Naive thymus-derived CD4-positive, alpha-beta T cell (primary cell): Measurements from ENCODE around the gene PCDHA4. TPM values are rescaled to one million over a fixed set of nuclear protein-coding genes. Genes with fewer than 3 reads are reported as not detected.
"Not testable (repeated sequence)": the region's sequence is repeated elsewhere in the genome, so short reads cannot be mapped to it uniquely, and the experiment has no call there.

ENCODE experiments used
- ATAC-seq: fragments of 150-1000 bp; cut with Tn5 transposase; 2 replicates; pipeline ENCODE4 v1.10.0; 2021; ENCODE audit warnings: mild to moderate bottlenecking, moderate library complexity
- CTCF ChIA-PET: fragments of 350-600 bp; sonication (Branson Sonifier 250); formaldehyde crosslinking; loops from one replicate; lab custom pipeline; 2021; ENCODE audit warnings: antibody characterized with exemption; lab: Charles Lee
- POLR2A ChIA-PET: fragments of 350-600 bp; sonication (Branson Sonifier 250); formaldehyde crosslinking; loops from one replicate; lab custom pipeline; 2021; ENCODE audit warnings: antibody characterized with exemption, inconsistent platforms; lab: Charles Lee
- DNase-seq, 9 donors: peaks; one replicate each; pipeline versions ENCODE4 v3.0.0 to v3.0.0-alpha.2; 2020 to 2022; ENCODE audit warnings: mixed read lengths in 1 of 9
- H3K27ac ChIP-seq: one replicate; pipeline ENCODE4 v1.7.0; 2013; ENCODE audit warnings: mild to moderate bottlenecking, low read depth, low read length, moderate library complexity
- H3K27me3 ChIP-seq, 2 donors: one replicate each; pipeline ENCODE4 v1.7.0; 2013; ENCODE audit warnings: low read length in 2 of 2, mild to moderate bottlenecking in 2 of 2, moderate library complexity in 2 of 2; ENCODE audit not compliant: control insufficient read depth in 2 of 2, insufficient read depth in 2 of 2
- H3K36me3 ChIP-seq, 3 experiments: 1 replicate in 2 of 3; 2 replicates in 1 of 3; pipeline ENCODE4 v1.7.0; 2013; ENCODE audit warnings: low read length in 3 of 3, mild to moderate bottlenecking in 3 of 3, moderate library complexity in 1 of 3; ENCODE audit not compliant: insufficient read depth in 3 of 3, control insufficient read depth in 2 of 3
- H3K4me1 ChIP-seq, 2 donors: one replicate each; pipeline ENCODE4 v1.7.0; 2013; ENCODE audit warnings: low read length in 2 of 2, mild to moderate bottlenecking in 2 of 2, moderate library complexity in 1 of 2; ENCODE audit not compliant: control insufficient read depth in 2 of 2, insufficient read depth in 2 of 2
- H3K4me3 ChIP-seq: 2 replicates; pipeline ENCODE4 v1.7.0; 2013; ENCODE audit warnings: mild to moderate bottlenecking, low read length
- H3K9me3 ChIP-seq, 3 experiments: 1 replicate in 2 of 3; 2 replicates in 1 of 3; pipeline ENCODE4 v1.7.0; 2013; ENCODE audit warnings: low read length in 3 of 3; ENCODE audit not compliant: control insufficient read depth in 2 of 3
- H3K27ac Mint-ChIP-seq, 9 donors: one replicate each; pipeline ENCODE4 v1.8.0; 2020 to 2022; ENCODE audit warnings: mixed read lengths in 9 of 9, mild to moderate bottlenecking in 8 of 9, moderate library complexity in 5 of 9, inconsistent platforms in 2 of 9
- H3K27me3 Mint-ChIP-seq, 5 donors: one replicate each; pipeline ENCODE4 v1.8.0; 2021 to 2022; ENCODE audit warnings: mixed read lengths in 5 of 5, mild to moderate bottlenecking in 1 of 5
- H3K36me3 Mint-ChIP-seq, 5 donors: one replicate each; pipeline ENCODE4 v1.8.0; 2020 to 2022; ENCODE audit warnings: mixed read lengths in 5 of 5, mild to moderate bottlenecking in 3 of 5, inconsistent platforms in 1 of 5
- H3K4me1 Mint-ChIP-seq, 7 donors: one replicate each; pipeline ENCODE4 v1.8.0; 2020 to 2022; ENCODE audit warnings: mixed read lengths in 7 of 7, mild to moderate bottlenecking in 3 of 7, inconsistent platforms in 1 of 7
- H3K4me3 Mint-ChIP-seq, 10 donors: one replicate each; pipeline ENCODE4 v1.8.0; 2020 to 2022; ENCODE audit warnings: mild to moderate bottlenecking in 10 of 10, mixed read lengths in 10 of 10, moderate library complexity in 6 of 10, inconsistent platforms in 2 of 10
- H3K9me3 Mint-ChIP-seq, 11 donors: one replicate each; pipeline ENCODE4 v1.8.0; 2020 to 2022; ENCODE audit warnings: mixed read lengths in 11 of 11, mild to moderate bottlenecking in 4 of 11, inconsistent platforms in 1 of 11, moderate library complexity in 1 of 11
- intact Hi-C, 2 donors: fragments of 100-400 bp; cut with micrococcal nuclease; formaldehyde crosslinking; loops; one replicate each; pipeline ENCODE4 v1.15.1; 2023
- polyA plus RNA-seq, 2 donors: library from polyadenylated mRNA; unstranded; fragments of 300-500 nt; fragmentation: Illumina TruSeq; gene quantifications; one replicate each; pipeline ENCODE4 v1.2.3, GENCODE V29; 2021
- total RNA-seq, 6 experiments: library from RNA in 5 of 6; stranded (reverse) in 5 of 6; gene quantifications; 1 replicate in 5 of 6; 2 replicates in 1 of 6; pipeline ENCODE4 v1.2.3 and lab custom pipeline; 2021 to 2026

Gene PCDHA4
- total and polyA plus RNA-seq, 7 experiments from 2014 or later: not detected

- ChIA-PET CTCF (no interaction called here), POLR2A (no interaction called here)
- Histone ChIP-seq H3K27me3 (no peaks in the 10 kb centered on the region), H3K4me3 (no peak within 1 kb of the TSS), H3K27ac (no peak within 1 kb of the TSS), H3K4me1 (no peaks in the 10 kb centered on the region), H3K36me3 (no peaks in the 10 kb centered on the region), H3K9me3 (peaks cover 0 to 43% (median 4%) of the 10 kb centered on the region in 3 experiments)
- Mint-ChIP-seq H3K4me3 (no peak within 1 kb of the TSS), H3K27me3 (peaks cover 0 to 53% (median 44%) of the 10 kb centered on the region in 5 donors), H3K4me1 (no peaks in the 10 kb centered on the region), H3K9me3 (peaks cover 8 to 87% (median 43%) of the 10 kb centered on the region in 11 donors), H3K36me3 (peaks cover 0 to 25% (median 7%) of the 10 kb centered on the region in 5 donors), H3K27ac (no peak within 1 kb of the TSS)
- no peak for DNase-seq
- intact Hi-C loops: loop anchor here in 1 of 2 donors (5.0 kb wide), 1 partner anchor 51 kb away; no protein-coding TSS in a partner anchor
- no peak for ATAC-seq
These were observed 5.9 kb upstream of the PCDHA4 start, which contains the start of gene PCDHA3 for GRCh38 chr5:140800816-140801493. PCDHA3 (plus strand) TSS chr5:140801057.

- ATAC-seq (no peak), DNase-seq (no peak)
- Mint-ChIP-seq H3K27me3 (peaks cover 0 to 59% (median 46%) of the 10 kb centered on the region in 5 donors), H3K4me1 (no peaks in the 10 kb centered on the region), H3K4me3 (no peak overlapping the region), H3K36me3 (peaks cover 0 to 26% (median 7%) of the 10 kb centered on the region in 5 donors), H3K9me3 (peaks cover 9 to 88% (median 41%) of the 10 kb centered on the region in 11 donors), H3K27ac (no peak overlapping the region)
- Histone ChIP-seq H3K36me3 (no peaks in the 10 kb centered on the region), H3K4me1 (no peaks in the 10 kb centered on the region), H3K27ac (no peak overlapping the region), H3K4me3 (no peak overlapping the region), H3K9me3 (peaks cover 0 to 43% (median 4%) of the 10 kb centered on the region in 3 experiments), H3K27me3 (peaks cover 0 to 2% of the 10 kb centered on the region in 2 donors)
- intact Hi-C loops: loop anchor here in 1 of 2 donors (5.0 kb wide), 1 partner anchor 51 kb away; no protein-coding TSS in a partner anchor
- CTCF ChIA-PET: no interaction called here
- POLR2A ChIA-PET: no interaction called here
These were observed 5.4 kb upstream of the PCDHA4 start for GRCh38 chr5:140801494-140801841.

GRCh38 chr5:140802381-140802780, 4.5 kb upstream of the PCDHA4 start:
- POLR2A ChIA-PET, H3K4me3 ChIP-seq, H3K4me1 ChIP-seq, H3K4me1 Mint-ChIP-seq, H3K27me3 ChIP-seq, DNase-seq, H3K27ac ChIP-seq, H3K27ac Mint-ChIP-seq, H3K36me3 ChIP-seq, ATAC-seq: not testable (repeated sequence)
- Mint-ChIP-seq H3K4me3 (peak overlapping the region in 1 of 10 donors; percentile 7), H3K36me3 (peaks cover 0 to 27% (median 7%) of the 10 kb centered on the region in 5 donors), H3K9me3 (peaks cover 9 to 89% (median 42%) of the 10 kb centered on the region in 11 donors), H3K27me3 (peaks cover 0 to 62% (median 50%) of the 10 kb centered on the region in 5 donors)
- CTCF ChIA-PET: interaction anchor here (0.6 kb wide), 1 partner anchor 26 kb away, joined by 3 read pairs; no protein-coding TSS in a partner anchor
- intact Hi-C loops: loop anchor here in 1 of 2 donors (5.0 kb wide), 1 partner anchor 50 kb away; no protein-coding TSS in a partner anchor
- H3K9me3 ChIP-seq: peaks cover 0 to 44% (median 4%) of the 10 kb centered on the region in 3 experiments

- peaks cover 0 to 49% (median 4%) of the 10 kb centered on the region in 3 experiments for H3K9me3 ChIP-seq
- Mint-ChIP-seq H3K36me3 (peaks cover 0 to 29% (median 7%) of the 10 kb centered on the region in 5 donors), H3K27me3 (peaks cover 0 to 59% (median 48%) of the 10 kb centered on the region in 5 donors), H3K9me3 (peaks cover 9 to 90% (median 45%) of the 10 kb centered on the region in 11 donors), H3K4me1 (no peaks in the 10 kb centered on the region), H3K27ac (no peak overlapping the region), H3K4me3 (no peak overlapping the region)
- intact Hi-C loops: loop anchor here in 1 of 2 donors (5.0 kb wide), 1 partner anchor 49 kb away; no protein-coding TSS in a partner anchor
- no peaks in the 10 kb centered on the region for H3K36me3 ChIP-seq
- H3K27me3 ChIP-seq: peaks cover 0 to 5% of the 10 kb centered on the region in 2 donors
- no peak overlapping the region for H3K27ac ChIP-seq
- DNase-seq: no peak
- ChIA-PET POLR2A (no interaction called here), CTCF (interaction anchor here (0.6 kb wide), 1 partner anchor 27 kb away, joined by 3 read pairs; no protein-coding TSS in a partner anchor)
- no peak for ATAC-seq
- H3K4me1 ChIP-seq: no peaks in the 10 kb centered on the region
- H3K4me3 ChIP-seq: no peak overlapping the region
These were observed 4.0 kb upstream of the PCDHA4 start for GRCh38 chr5:140802781-140803271.

- H3K4me3 ChIP-seq, H3K27ac Mint-ChIP-seq, H3K36me3 ChIP-seq, H3K4me1 Mint-ChIP-seq, H3K4me3 Mint-ChIP-seq, H3K4me1 ChIP-seq, intact Hi-C loops, H3K27me3 ChIP-seq, ATAC-seq, DNase-seq, CTCF ChIA-PET, POLR2A ChIA-PET, H3K27ac ChIP-seq: not testable (repeated sequence)
- H3K27me3 Mint-ChIP-seq: peaks cover 0 to 64% (median 41%) of the 10 kb centered on the region in 5 donors
- H3K9me3 Mint-ChIP-seq: peaks cover 9 to 92% (median 49%) of the 10 kb centered on the region in 11 donors
- H3K36me3 Mint-ChIP-seq: peaks cover 0 to 31% (median 13%) of the 10 kb centered on the region in 5 donors
- H3K9me3 ChIP-seq: peaks cover 0 to 41% (median 4%) of the 10 kb centered on the region in 3 experiments
These were observed 1.5 kb downstream of the PCDHA4 start for GRCh38 chr5:140808241-140808888.

- no peaks in the 10 kb centered on the region for H3K36me3 ChIP-seq
- no peaks in the 10 kb centered on the region for H3K4me1 Mint-ChIP-seq
- ChIA-PET POLR2A (no interaction called here), CTCF (no interaction called here)
- H3K4me3 Mint-ChIP-seq: no peak overlapping the region
- no peak overlapping the region for H3K27ac Mint-ChIP-seq
- intact Hi-C loops: no loop called here
- H3K4me1 ChIP-seq: no peaks in the 10 kb centered on the region
- H3K27ac ChIP-seq: no peak overlapping the region
- peaks cover 0 to 59% (median 36%) of the 10 kb centered on the region in 5 donors for H3K27me3 Mint-ChIP-seq
- H3K9me3 Mint-ChIP-seq: peaks cover 8 to 91% (median 44%) of the 10 kb centered on the region in 11 donors
- peaks cover 0 to 5% of the 10 kb centered on the region in 2 donors for H3K27me3 ChIP-seq
- peaks cover 0 to 26% (median 9%) of the 10 kb centered on the region in 5 donors for H3K36me3 Mint-ChIP-seq
- peaks cover 0 to 41% (median 1%) of the 10 kb centered on the region in 3 experiments for H3K9me3 ChIP-seq
- no peak overlapping the region for H3K4me3 ChIP-seq
- DNase-seq (no peak), ATAC-seq (no peak)
These were observed 2.0 kb downstream of the PCDHA4 start for GRCh38 chr5:140808889-140809291.
